DND-41 (cell line): Measurements from ENCODE around the gene PRG3.

Experiments
- ATAC-seq: fragments of 200-7000 bp; cut with Tn5 transposase; 3 replicates; pipeline ENCODE4 v1.9.1; 2021; ENCODE audit warnings: low read depth; ENCODE audit not compliant: insufficient read depth
- DNase-seq: peaks from one replicate; pipeline ENCODE4 v3.0.0-alpha.2; 2020
- H2AFZ ChIP-seq: 2 replicates; pipeline ENCODE4 v1.6.0; 2012; ENCODE audit warnings: low read depth, low read length
- H3K27ac ChIP-seq: 2 replicates; pipeline ENCODE4 v1.5.1; 2012; ENCODE audit warnings: low read length, inconsistent platforms
- H3K27me3 ChIP-seq: fragments of 200-600 bp; sonication (generic); 2 replicates; pipeline ENCODE4 v1.6.0; 2012; ENCODE audit warnings: low read length, mild to moderate bottlenecking, inconsistent platforms; ENCODE audit not compliant: insufficient read depth, poor library complexity
- H3K36me3 ChIP-seq: 2 replicates; pipeline ENCODE4 v1.5.1; 2012; ENCODE audit warnings: low read length, inconsistent platforms; ENCODE audit not compliant: insufficient read depth
- H3K4me1 ChIP-seq: 2 replicates; pipeline ENCODE4 v1.5.1; 2012; ENCODE audit warnings: mild to moderate bottlenecking, low read length; ENCODE audit not compliant: insufficient read depth
- H3K4me2 ChIP-seq: 2 replicates; pipeline ENCODE4 v1.6.0; 2012; ENCODE audit warnings: mild to moderate bottlenecking, moderate library complexity, low read length, inconsistent platforms; ENCODE audit not compliant: insufficient read depth
- H3K4me3 ChIP-seq, 2 experiments: fragments of 200-600 bp in 1 of 2; shearing (Covaris generic) in 1 of 2; 2 replicates each; pipeline ENCODE4 v1.5.1; 2012 to 2016; ENCODE audit warnings: inconsistent platforms in 2 of 2, low read length in 2 of 2, mild to moderate bottlenecking in 2 of 2, low read depth in 1 of 2, moderate library complexity in 1 of 2
- H3K79me2 ChIP-seq: 2 replicates; pipeline ENCODE4 v1.6.0; 2012; ENCODE audit warnings: low read length, inconsistent platforms; ENCODE audit not compliant: insufficient read depth
- H3K9ac ChIP-seq: 2 replicates; pipeline ENCODE4 v1.6.0; 2012; ENCODE audit warnings: low read depth, mild to moderate bottlenecking, inconsistent platforms, low read length, moderate library complexity
- H3K9me3 ChIP-seq: 2 replicates; pipeline ENCODE4 v1.5.1; 2012; ENCODE audit warnings: low read length, moderate library complexity, mild to moderate bottlenecking, inconsistent platforms; ENCODE audit not compliant: insufficient read depth, severe bottlenecking
- H4K20me1 ChIP-seq: 2 replicates; pipeline ENCODE4 v1.6.0; 2012; ENCODE audit warnings: low read length; ENCODE audit not compliant: insufficient read depth
- CTCF ChIP-seq: IDR thresholded peaks from 2 replicates; pipeline ENCODE4 v1.5.1; 2012; ENCODE audit warnings: borderline replicate concordance, low read length, moderate library complexity, mild to moderate bottlenecking; ENCODE audit not compliant: poor library complexity, severe bottlenecking; ENCODE audit errors: extremely low read depth
- EZH2 ChIP-seq: IDR thresholded peaks from 3 replicates; pipeline ENCODE4 v1.6.1; 2012; ENCODE audit warnings: borderline replicate concordance, low read depth, mild to moderate bottlenecking, moderate library complexity, low read length, inconsistent platforms; ENCODE audit not compliant: severe bottlenecking

The PRG3 gene

GRCh38 chr11:57422669-57423068, 41.7 kb upstream of the PRG3 start:
- peaks cover 60% of the 10 kb centered on the region for H3K79me2 ChIP-seq
- H3K4me1 ChIP-seq = peaks cover 50% of the 10 kb centered on the region
- H3K9me3 ChIP-seq = no peaks in the 10 kb centered on the region
- H3K36me3 ChIP-seq = peaks cover 74% of the 10 kb centered on the region
- H3K9ac ChIP-seq = no peak overlapping the region
- ATAC-seq (no peak), DNase-seq (no peak)
- H2AFZ ChIP-seq = no peak overlapping the region
- no peak overlapping the region for H3K4me3 ChIP-seq
- H4K20me1 ChIP-seq = peaks cover 46% of the 10 kb centered on the region
- no peaks in the 10 kb centered on the region for H3K27me3 ChIP-seq
- H3K27ac ChIP-seq = no peak overlapping the region; the same call in 1 of the 2 replicates
- no peak overlapping the region for H3K4me2 ChIP-seq
- TF ChIP-seq EZH2 (no peak), CTCF (no peak)

GRCh38 chr11:57421805-57422204, 40.9 kb upstream of the PRG3 start:
- no peak for TF ChIP-seq CTCF
- TF ChIP-seq EZH2 = no peak
- H3K9me3 ChIP-seq = no peaks in the 10 kb centered on the region
- no peak for ATAC-seq
- no peak overlapping the region for H2AFZ ChIP-seq
- DNase-seq = no peak
- H3K4me2 ChIP-seq = no peak overlapping the region
- peaks cover 53% of the 10 kb centered on the region for H4K20me1 ChIP-seq
- no peak overlapping the region for H3K27ac ChIP-seq
- no peaks in the 10 kb centered on the region for H3K27me3 ChIP-seq
- peaks cover 59% of the 10 kb centered on the region for H3K79me2 ChIP-seq
- no peak overlapping the region for H3K9ac ChIP-seq
- H3K4me3 ChIP-seq = no peak overlapping the region
- H3K36me3 ChIP-seq = peaks cover 83% of the 10 kb centered on the region
- H3K4me1 ChIP-seq = peaks cover 42% of the 10 kb centered on the region

GRCh38 chr11:57421066-57421465, 40.1 kb upstream of the PRG3 start:
- DNase-seq = no peak
- Histone ChIP-seq H3K79me2 (peaks cover 55% of the 10 kb centered on the region), H3K4me1 (peaks cover 37% of the 10 kb centered on the region), H3K27ac (no peak overlapping the region), H3K27me3 (no peaks in the 10 kb centered on the region), H2AFZ (no peak overlapping the region), H3K36me3 (peaks cover 88% of the 10 kb centered on the region), H3K4me3 (no peak overlapping the region), H3K4me2 (no peak overlapping the region), H3K9me3 (no peaks in the 10 kb centered on the region), H3K9ac (no peak overlapping the region), H4K20me1 (peaks cover 59% of the 10 kb centered on the region)
- ATAC-seq = no peak
- TF ChIP-seq EZH2 = no peak
- TF ChIP-seq CTCF = no peak

GRCh38 chr11:57419146-57419545, 38.2 kb upstream of the PRG3 start:
- DNase-seq = no peak
- Histone ChIP-seq H4K20me1 (peaks cover 61% of the 10 kb centered on the region), H3K79me2 (peaks cover 43% of the 10 kb centered on the region), H3K9ac (no peak overlapping the region), H3K27ac (no peak overlapping the region), H3K4me1 (peaks cover 21% of the 10 kb centered on the region), H2AFZ (no peak overlapping the region), H3K27me3 (no peaks in the 10 kb centered on the region), H3K4me2 (no peak overlapping the region), H3K4me3 (no peak overlapping the region), H3K9me3 (no peaks in the 10 kb centered on the region), H3K36me3 (peaks cover 94% of the 10 kb centered on the region)
- no peak for TF ChIP-seq CTCF
- TF ChIP-seq EZH2 = no peak
- no peak for ATAC-seq
